Keratinocyte (primary cell): ENCODE data around the gene BANP. TPM values are rescaled to one million over a fixed set of nuclear protein-coding genes. Genes with fewer than 3 reads are reported as not detected.

ENCODE experiments used
- DNase-seq: peaks from one replicate; pipeline ENCODE4 v3.0.0-alpha.2; 2011; ENCODE audit warnings: low read depth, missing footprints, low spot score
- FAIRE-seq: peaks from 2 replicates; lab custom pipeline; 2011; peaks lifted over from hg19 to GRCh38; lab: Jason Lieb, UNC
- H2AFZ ChIP-seq: 2 replicates; pipeline ENCODE4 v1.6.0; 2012; ENCODE audit warnings: low read length, control low read depth, inconsistent platforms; ENCODE audit not compliant: control insufficient read depth
- H3K27ac ChIP-seq: 2 replicates; pipeline ENCODE4 v1.5.1; 2011; ENCODE audit warnings: low read length; ENCODE audit not compliant: control insufficient read depth, insufficient read depth
- H3K27me3 ChIP-seq: 3 replicates; pipeline ENCODE4 v1.6.0; 2011; ENCODE audit warnings: low read length; ENCODE audit not compliant: control insufficient read depth, insufficient read depth; ENCODE audit errors: extremely low read depth
- H3K36me3 ChIP-seq, 2 experiments: 2 replicates in 1 of 2; 3 replicates in 1 of 2; pipeline ENCODE4 v1.5.1; 2011; ENCODE audit warnings: low read length in 2 of 2, mild to moderate bottlenecking in 1 of 2; ENCODE audit not compliant: control insufficient read depth in 2 of 2, insufficient read depth in 2 of 2; ENCODE audit errors: extremely low read depth in 1 of 2
- H3K4me1 ChIP-seq: 3 replicates; pipeline ENCODE4 v1.5.1; 2011; ENCODE audit warnings: low read length; ENCODE audit not compliant: control insufficient read depth, insufficient read depth; ENCODE audit errors: extremely low read depth
- H3K4me2 ChIP-seq: 3 replicates; pipeline ENCODE4 v1.6.0; 2011; ENCODE audit warnings: low read depth, low read length; ENCODE audit not compliant: control insufficient read depth, insufficient read depth; ENCODE audit errors: extremely low read depth
- H3K4me3 ChIP-seq, 3 experiments: fragments of 200-600 bp in 1 of 3; sonication (generic) in 1 of 3; 2 replicates in 2 of 3; 3 replicates in 1 of 3; pipeline ENCODE4 v1.5.1; 2011 to 2016; ENCODE audit warnings: low read length in 3 of 3, mild to moderate bottlenecking in 3 of 3, control low read depth in 2 of 3, inconsistent platforms in 1 of 3, low read depth in 1 of 3, mixed read lengths in 1 of 3, mixed run types in 1 of 3, moderate library complexity in 1 of 3; ENCODE audit not compliant: control insufficient read depth in 2 of 3, insufficient read depth in 2 of 3; ENCODE audit errors: extremely low read depth in 1 of 3
- H3K79me2 ChIP-seq: 2 replicates; pipeline ENCODE4 v1.6.0; 2012; ENCODE audit warnings: low read length; ENCODE audit not compliant: control insufficient read depth, insufficient read depth
- H3K9ac ChIP-seq: 3 replicates; pipeline ENCODE4 v1.6.0; 2011; ENCODE audit warnings: low read length; ENCODE audit not compliant: control insufficient read depth, insufficient read depth; ENCODE audit errors: extremely low read depth
- H3K9me1 ChIP-seq: 3 replicates; pipeline ENCODE4 v1.6.0; 2011; ENCODE audit warnings: low read length; ENCODE audit not compliant: control insufficient read depth, insufficient read depth; ENCODE audit errors: extremely low read depth
- H3K9me3 ChIP-seq: 2 replicates; pipeline ENCODE4 v1.5.1; 2012; ENCODE audit warnings: low read depth, low read length; ENCODE audit not compliant: control insufficient read depth
- H4K20me1 ChIP-seq: 3 replicates; pipeline ENCODE4 v1.6.0; 2011; ENCODE audit warnings: low read length; ENCODE audit not compliant: control insufficient read depth, insufficient read depth; ENCODE audit errors: extremely low read depth
- CTCF ChIP-seq, 3 experiments: IDR thresholded peaks in 1 of 3; conservative IDR thresholded peaks in 1 of 3; optimal IDR thresholded peaks in 1 of 3; 2 replicates in 2 of 3; 3 replicates in 1 of 3; pipeline versions ENCODE3 to v1.5.1; 2011; ENCODE audit warnings: low read length in 3 of 3, mild to moderate bottlenecking in 3 of 3, moderate library complexity in 2 of 3, control low read depth in 1 of 3, inconsistent platforms in 1 of 3; ENCODE audit not compliant: insufficient read depth in 2 of 3; ENCODE audit errors: extremely low read depth in 1 of 3
- EZH2 ChIP-seq: IDR thresholded peaks from one replicate; pipeline ENCODE4 v1.6.1; 2012; ENCODE audit warnings: inconsistent platforms, mild to moderate bottlenecking, low read length, moderate library complexity
- dilution Hi-C: fragments of 300-500 bp; cut with MboI; formaldehyde crosslinking; loops from one replicate; pipeline ENCODE4 v1.7.0; 2020; ENCODE audit warnings: low sequenced_read_pairs; ENCODE audit not compliant: extremely low pct_ligation_motif_present
- polyA plus RNA-seq, 5 experiments: library from polyadenylated mRNA; depleted of rRNA in 3 of 5; stranded (reverse) in 3 of 5; stranded (forward) in 1 of 5; unstranded in 1 of 5; fragments of >200 nt; gene quantifications; 1 replicate in 1 of 5; 2 replicates in 3 of 5; 3 replicates in 1 of 5; pipeline versions ENCODE4 v1.2.1 to v1.2.3, GENCODE V29; 2011 to 2012; ENCODE audit warnings: missing spikeins in 2 of 5, low read depth in 1 of 5, low replicate concordance in 1 of 5

BANP gene
- polyA plus RNA-seq, 1 donor (not counting 4 experiments of a cell fraction or from before 2014, with no cell fraction given), result 10.8 TPM

GRCh38 chr16:87946596-87947347 lies 4.5 kb upstream of the BANP start:
- no peak overlapping the region for H3K27ac ChIP-seq
- H2AFZ ChIP-seq, result no peak overlapping the region
- no peaks in the 10 kb centered on the region for H3K9me3 ChIP-seq
- H3K36me3 ChIP-seq, result no peaks in the 10 kb centered on the region
- no peak for FAIRE-seq
- no peaks in the 10 kb centered on the region for H3K9me1 ChIP-seq
- no peak overlapping the region for H3K4me2 ChIP-seq
- TF ChIP-seq EZH2 (no peak), CTCF (optimal IDR thresholded peaks at IDR 0.05 in 1 of 3, IDR thresholded peaks at IDR 0.05 in 1 of 3, conservative IDR thresholded peaks at IDR 0.05 in 1 of 3; ENCODE audit: extremely low read depth in 1 of 3, insufficient read depth in 2 of 3, low read length in 3 of 3) (no peak)
- dilution Hi-C loops, result no loop called here
- no peaks in the 10 kb centered on the region for H4K20me1 ChIP-seq
- H3K4me1 ChIP-seq, result peaks cover 7% of the 10 kb centered on the region
- DNase-seq, result no peak
- no peak overlapping the region for H3K4me3 ChIP-seq
- H3K9ac ChIP-seq, result no peak overlapping the region
- peaks cover 2% of the 10 kb centered on the region for H3K79me2 ChIP-seq
- H3K27me3 ChIP-seq, result no peaks in the 10 kb centered on the region

DNA sequence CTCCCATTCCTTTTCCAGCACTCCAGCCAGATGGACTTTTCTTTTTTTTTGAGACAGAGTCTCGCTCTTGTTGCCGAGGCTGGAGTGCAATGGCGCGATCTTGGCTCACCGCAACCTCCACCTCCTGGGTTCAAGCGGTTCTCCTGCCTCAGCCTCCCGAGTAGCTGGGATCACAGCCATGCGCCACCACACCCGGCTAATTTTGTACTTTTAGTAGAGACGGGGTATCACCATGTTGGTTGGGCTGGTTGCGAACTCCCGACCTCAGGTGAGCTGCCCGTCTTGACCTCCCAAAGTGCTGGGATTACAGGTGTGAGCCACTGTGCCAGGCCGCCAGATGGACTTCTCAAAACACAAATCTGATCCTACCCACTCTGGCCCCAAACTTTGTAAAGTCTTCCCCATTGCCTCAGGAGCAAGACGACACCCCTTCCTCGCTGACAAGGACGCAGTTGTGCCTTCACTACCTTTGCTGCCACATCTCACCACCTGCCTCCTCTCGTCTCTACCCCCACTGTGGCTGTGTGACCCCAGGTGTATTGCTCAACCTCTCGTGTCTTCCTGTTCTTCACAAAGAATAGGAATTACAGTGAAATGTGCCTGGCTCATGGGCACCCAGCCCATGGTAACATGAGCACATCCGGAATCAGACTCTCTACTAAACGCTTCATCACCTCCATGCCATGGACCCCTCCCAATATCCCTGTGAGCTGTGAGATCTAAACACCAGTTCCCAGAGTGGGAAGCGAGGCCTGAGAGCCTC lies 3.7 kb upstream of the BANP start:
- Histone ChIP-seq H3K4me3 (no peak overlapping the region), H3K27ac (no peak overlapping the region), H3K27me3 (no peaks in the 10 kb centered on the region), H3K4me1 (peaks cover 11% of the 10 kb centered on the region), H3K36me3 (no peaks in the 10 kb centered on the region), H3K9me3 (no peaks in the 10 kb centered on the region), H3K4me2 (no peak overlapping the region), H3K9me1 (no peaks in the 10 kb centered on the region), H4K20me1 (no peaks in the 10 kb centered on the region), H3K79me2 (peaks cover 9% of the 10 kb centered on the region), H3K9ac (no peak overlapping the region), H2AFZ (no peak overlapping the region)
- FAIRE-seq (no peak), DNase-seq (no peak)
- dilution Hi-C loops, result no loop called here
- TF ChIP-seq CTCF (optimal IDR thresholded peaks at IDR 0.05 in 1 of 3, IDR thresholded peaks at IDR 0.05 in 1 of 3, conservative IDR thresholded peaks at IDR 0.05 in 1 of 3; ENCODE audit: extremely low read depth in 1 of 3, insufficient read depth in 2 of 3, low read length in 3 of 3) (no peak), EZH2 (no peak)
